Activated CD4-positive, alpha-beta T cell treated with anti-CD3 and anti-CD28 coated beads, Interleukin-2, amount 50 U/mL, for 1 hour (primary cell): ENCODE data around the gene EDA.

Source experiments
- DNase-seq: peaks from one replicate; pipeline ENCODE4 v3.0.0-alpha.2; 2020

Gene EDA

DNA sequence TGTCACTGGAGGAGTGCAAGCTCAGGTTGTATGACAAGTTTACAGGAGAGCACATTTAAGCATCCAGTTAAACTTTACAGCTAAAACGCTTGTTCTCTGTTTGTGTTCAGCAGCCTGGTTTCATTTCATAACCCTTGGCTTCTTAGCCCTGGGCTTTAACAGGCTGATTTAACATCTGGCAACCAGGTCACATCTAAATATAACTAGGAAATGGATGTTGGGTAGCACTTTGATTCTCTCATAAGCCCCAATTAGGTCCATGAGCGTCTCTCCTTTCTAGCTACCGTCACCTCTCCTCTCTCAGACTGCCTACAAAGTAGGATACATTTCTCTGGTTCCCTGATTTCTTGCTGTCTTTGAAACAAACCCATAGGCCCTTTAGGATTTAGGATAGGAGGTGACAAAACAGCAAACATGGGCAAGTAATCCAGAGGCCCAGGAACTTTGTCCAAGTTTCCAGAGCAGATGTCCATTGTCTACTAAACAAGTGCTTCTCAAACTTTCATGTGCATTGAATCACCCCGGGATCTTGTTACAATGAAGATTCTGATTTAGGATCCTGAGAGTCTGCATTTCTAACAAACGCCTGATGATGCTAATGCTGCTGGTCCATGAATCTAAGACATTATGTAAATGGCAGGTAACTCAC is 468.8 kb downstream of the EDA start:
- no peak for DNase-seq

DNA sequence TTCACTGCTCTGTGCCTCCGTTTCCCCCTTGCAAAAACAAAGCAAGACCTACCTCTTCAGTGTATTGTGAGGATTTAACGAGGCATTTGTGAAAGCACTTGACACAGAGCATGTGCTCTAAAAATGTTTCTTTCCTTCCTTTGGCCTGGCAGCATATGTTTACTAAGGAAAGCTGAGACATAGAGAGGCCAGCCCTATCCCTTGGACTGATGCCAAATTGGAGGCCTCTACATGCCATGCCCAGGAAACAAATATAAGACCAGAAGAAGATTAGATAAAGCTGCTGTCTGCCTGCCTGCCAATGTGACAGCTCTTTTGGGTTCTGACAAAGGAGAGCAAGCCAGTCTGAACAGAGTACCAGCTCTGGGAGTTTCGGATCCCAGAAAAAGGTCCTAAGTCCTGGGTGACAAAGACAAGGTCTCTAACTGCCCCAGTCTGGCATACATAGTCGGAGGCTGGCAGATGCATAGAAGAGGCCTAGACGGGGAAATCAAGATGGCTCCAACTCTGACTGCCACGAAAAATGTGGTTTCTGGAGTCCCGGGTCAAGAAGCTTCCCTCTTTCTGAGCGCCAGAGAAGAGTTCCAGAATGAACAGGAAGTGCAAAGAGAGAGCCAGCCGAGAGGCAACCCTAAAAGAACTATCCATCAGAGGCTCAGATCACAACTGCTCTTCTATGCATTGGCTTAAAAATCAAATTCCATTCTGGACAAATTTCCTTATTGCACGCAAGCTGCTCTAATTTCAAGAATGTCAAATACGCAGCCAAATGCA is 472.1 kb downstream of the EDA start:
- no peak for DNase-seq

- DNase-seq: no peak
Measured at GRCh38 chrX:70088751-70089150, 472.8 kb downstream of the EDA start.
